Smooth muscle cell (in vitro differentiated cells): ENCODE results near the gene TMLHE. TPM values are rescaled to one million over a fixed set of nuclear protein-coding genes. Genes with fewer than 3 reads are reported as not detected.
"Not testable (repeated sequence)": the region's sequence is repeated elsewhere in the genome, so short reads cannot be mapped to it uniquely, and the experiment has no call there.

ENCODE experiments used
- DNase-seq: peaks from one replicate; lab custom pipeline; 2025; ENCODE audit not compliant: unreplicated experiment; lab: John Stamatoyannopoulos, UW
- H2AFZ ChIP-seq: fragments of 200-600 bp; sonication (generic); 2 replicates; pipeline ENCODE4 v1.6.0; 2016; ENCODE audit warnings: antibody characterized with exemption, low read depth, mild to moderate bottlenecking
- H3F3A ChIP-seq: fragments of 200-600 bp; sonication (generic); 2 replicates; pipeline ENCODE4 v1.6.0; 2017; ENCODE audit warnings: antibody characterized with exemption, low read depth
- H3K27ac ChIP-seq: fragments of 200-600 bp; sonication (generic); 2 replicates; pipeline ENCODE4 v1.5.1; 2016; ENCODE audit warnings: low read depth, mild to moderate bottlenecking
- H3K27me3 ChIP-seq: fragments of 200-600 bp; sonication (generic); 2 replicates; pipeline ENCODE4 v1.6.1; 2016; ENCODE audit warnings: low read depth, mild to moderate bottlenecking
- H3K36me3 ChIP-seq: fragments of 200-600 bp; sonication (generic); 2 replicates; pipeline ENCODE4 v1.5.1; 2016; ENCODE audit warnings: low read depth
- H3K4me1 ChIP-seq: fragments of 200-600 bp; sonication (generic); 2 replicates; pipeline ENCODE4 v1.5.1; 2016; ENCODE audit warnings: low read depth
- H3K4me2 ChIP-seq: fragments of 200-600 bp; sonication (generic); 2 replicates; pipeline ENCODE4 v1.6.0; 2016; ENCODE audit warnings: mild to moderate bottlenecking
- H3K4me3 ChIP-seq: fragments of 200-600 bp; sonication (generic); 2 replicates; pipeline ENCODE4 v1.5.1; 2016; ENCODE audit warnings: mild to moderate bottlenecking
- H3K79me2 ChIP-seq: fragments of 200-600 bp; sonication (generic); 2 replicates; pipeline ENCODE4 v1.6.0; 2016; ENCODE audit warnings: low read depth, mild to moderate bottlenecking
- H3K9ac ChIP-seq: fragments of 200-600 bp; sonication (generic); 2 replicates; pipeline ENCODE4 v1.6.0; 2016; ENCODE audit warnings: low read depth
- H3K9me3 ChIP-seq: fragments of 200-600 bp; sonication (generic); replicated peaks from 2 replicates; pipeline ENCODE4 v1.5.1; 2016; ENCODE audit warnings: low read depth
- H4K20me1 ChIP-seq: fragments of 200-600 bp; sonication (generic); 2 replicates; pipeline ENCODE4 v1.6.0; 2016; ENCODE audit warnings: low read depth
- WGBS: methylation state at CpG from one replicate; pipeline ENCODE4 v1.1.7; 2016; ENCODE audit warnings: low lambda C conversion rate; 5-methylcytosine and 5-hydroxymethylcytosine counted together
- polyA plus RNA-seq: library from polyadenylated mRNA; unstranded; fragments of >200 nt; fragmentation: Nextera tagmentation; extraction: Ambion mirVana; gene quantifications from 2 replicates; pipeline ENCODE4 v1.2.1, GENCODE V29; 2016
- total RNA-seq: library from RNA; depleted of rRNA; stranded (reverse); fragments of >200 nt; gene quantifications from 2 replicates; pipeline ENCODE4 v1.2.3, GENCODE V29; 2014
- TF ChIP-seq, protein P1 (sequence below): fragments of 200-600 bp; sonication (generic); IDR thresholded peaks from 2 replicates; pipeline ENCODE4 v1.5.1; 2017; ENCODE audit warnings: borderline replicate concordance, mild to moderate bottlenecking, antibody characterized with exemption; ENCODE audit not compliant: insufficient read depth, poor library complexity, severe bottlenecking

TMLHE gene
- total and polyA plus RNA-seq, 2 experiments from 2014 or later = 15.9 to 22.0 TPM

- DNase-seq = no peak
- H4K20me1 ChIP-seq = no peaks in the 10 kb centered on the region
- no peaks in the 10 kb centered on the region for H3K9me3 ChIP-seq
- H3K27ac ChIP-seq = no peak overlapping the region
- no peaks in the 10 kb centered on the region for H3F3A ChIP-seq
- H3K4me3 ChIP-seq = no peak overlapping the region
- no peak overlapping the region for H3K9ac ChIP-seq
- no peaks in the 10 kb centered on the region for H3K36me3 ChIP-seq
- H3K27me3 ChIP-seq = no peaks in the 10 kb centered on the region
- TF ChIP-seq, protein P1, sequence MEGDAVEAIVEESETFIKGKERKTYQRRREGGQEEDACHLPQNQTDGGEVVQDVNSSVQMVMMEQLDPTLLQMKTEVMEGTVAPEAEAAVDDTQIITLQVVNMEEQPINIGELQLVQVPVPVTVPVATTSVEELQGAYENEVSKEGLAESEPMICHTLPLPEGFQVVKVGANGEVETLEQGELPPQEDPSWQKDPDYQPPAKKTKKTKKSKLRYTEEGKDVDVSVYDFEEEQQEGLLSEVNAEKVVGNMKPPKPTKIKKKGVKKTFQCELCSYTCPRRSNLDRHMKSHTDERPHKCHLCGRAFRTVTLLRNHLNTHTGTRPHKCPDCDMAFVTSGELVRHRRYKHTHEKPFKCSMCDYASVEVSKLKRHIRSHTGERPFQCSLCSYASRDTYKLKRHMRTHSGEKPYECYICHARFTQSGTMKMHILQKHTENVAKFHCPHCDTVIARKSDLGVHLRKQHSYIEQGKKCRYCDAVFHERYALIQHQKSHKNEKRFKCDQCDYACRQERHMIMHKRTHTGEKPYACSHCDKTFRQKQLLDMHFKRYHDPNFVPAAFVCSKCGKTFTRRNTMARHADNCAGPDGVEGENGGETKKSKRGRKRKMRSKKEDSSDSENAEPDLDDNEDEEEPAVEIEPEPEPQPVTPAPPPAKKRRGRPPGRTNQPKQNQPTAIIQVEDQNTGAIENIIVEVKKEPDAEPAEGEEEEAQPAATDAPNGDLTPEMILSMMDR = no peak
- no peaks in the 10 kb centered on the region for H3K4me1 ChIP-seq
- H2AFZ ChIP-seq = no peak overlapping the region
- H3K4me2 ChIP-seq = no peak overlapping the region
- H3K79me2 ChIP-seq = no peaks in the 10 kb centered on the region
These were observed 107.5 kb downstream of the TMLHE start for GRCh38 chrX:155505296-155505695.

GRCh38 chrX:155495134-155495533 is 117.6 kb downstream of the TMLHE start:
- not testable (repeated sequence) for DNase-seq, H4K20me1 ChIP-seq, H3K27me3 ChIP-seq, H3K27ac ChIP-seq, H3F3A ChIP-seq, H3K9me3 ChIP-seq, H2AFZ ChIP-seq, H3K79me2 ChIP-seq, H3K9ac ChIP-seq, H3K4me1 ChIP-seq, H3K4me2 ChIP-seq, H3K4me3 ChIP-seq, H3K36me3 ChIP-seq
- no CpG with 5 or more reads among the region's 2 CpGs for WGBS

GRCh38 chrX:155491421-155491820 is 121.3 kb downstream of the TMLHE start:
- H3F3A ChIP-seq, DNase-seq, H3K9me3 ChIP-seq, H2AFZ ChIP-seq, H3K9ac ChIP-seq, H3K4me2 ChIP-seq, H3K27me3 ChIP-seq, H3K4me3 ChIP-seq, H3K79me2 ChIP-seq, H3K4me1 ChIP-seq, H4K20me1 ChIP-seq, H3K27ac ChIP-seq, H3K36me3 ChIP-seq: not testable (repeated sequence)
- WGBS = no CpG with 5 or more reads among the region's 3 CpGs

GRCh38 chrX:155477136-155477535 is 135.6 kb downstream of the TMLHE start:
- H3K4me3 ChIP-seq, H3K79me2 ChIP-seq, H2AFZ ChIP-seq, H3K9ac ChIP-seq, DNase-seq, H3K4me2 ChIP-seq, H3K27me3 ChIP-seq, H3K4me1 ChIP-seq, H3K36me3 ChIP-seq, H3K27ac ChIP-seq, H3F3A ChIP-seq, H3K9me3 ChIP-seq, H4K20me1 ChIP-seq: not testable (repeated sequence)
- no CpG with 5 or more reads among the region's 7 CpGs for WGBS

- H3K79me2 ChIP-seq, H3K27ac ChIP-seq, H3K4me2 ChIP-seq, H3K36me3 ChIP-seq, H3F3A ChIP-seq, DNase-seq, H4K20me1 ChIP-seq, H3K4me1 ChIP-seq, H3K4me3 ChIP-seq, H3K9ac ChIP-seq, H3K27me3 ChIP-seq, H3K9me3 ChIP-seq, H2AFZ ChIP-seq: not testable (repeated sequence)
- no CpG with 5 or more reads among the region's 9 CpGs for WGBS
These were observed 146.3 kb downstream of the TMLHE start for GRCh38 chrX:155466269-155466938.

- WGBS = no CpG with 5 or more reads among the region's 8 CpGs
- not testable (repeated sequence) for H2AFZ ChIP-seq
These were observed 152.3 kb downstream of the TMLHE start for GRCh38 chrX:155460501-155460900.

DNA sequence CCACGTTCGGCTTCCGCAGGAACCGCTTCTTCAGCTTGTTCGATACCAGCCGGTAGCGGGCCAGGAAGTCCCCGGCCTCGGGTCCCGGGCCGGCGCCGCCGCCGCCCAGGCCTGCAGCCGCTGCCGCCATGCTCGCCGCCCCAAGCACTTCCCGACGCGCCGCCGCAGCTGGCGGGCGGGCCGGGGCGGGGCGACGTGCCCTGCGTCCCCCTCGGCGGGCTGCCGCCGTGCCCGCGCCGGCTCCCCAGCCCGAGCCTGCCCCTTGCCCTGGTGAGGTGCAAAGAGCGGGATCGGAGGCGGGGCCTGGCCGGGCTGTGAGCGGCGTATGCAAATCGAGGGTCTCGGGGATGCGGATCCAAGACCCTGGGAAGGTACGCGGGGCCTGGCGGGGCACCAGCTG is 154.3 kb downstream of the TMLHE start, which contains the start of gene F8A3:
Gene F8A3 (minus strand): TSS at position 150 of the 400 bp plus-strand sequence. CDS start 20 bp downstream, at position 130.
- not testable (repeated sequence) for H3K36me3 ChIP-seq, H3K4me3 ChIP-seq, H3K27ac ChIP-seq, H3K9me3 ChIP-seq, H3K9ac ChIP-seq, DNase-seq, H3K4me2 ChIP-seq, H3F3A ChIP-seq, H4K20me1 ChIP-seq, H3K4me1 ChIP-seq, H2AFZ ChIP-seq, H3K27me3 ChIP-seq, H3K79me2 ChIP-seq
- no CpG with 5 or more reads among the region's 51 CpGs for WGBS

More at GRCh38 chrX:155460501-155460900, 152.3 kb downstream of the TMLHE start:
- H3K36me3 ChIP-seq, H3K27me3 ChIP-seq, H3K4me3 ChIP-seq, H3K4me2 ChIP-seq, H3K27ac ChIP-seq, H3K4me1 ChIP-seq, H3F3A ChIP-seq, H3K9ac ChIP-seq, DNase-seq, H3K79me2 ChIP-seq, H4K20me1 ChIP-seq, H3K9me3 ChIP-seq: not testable (repeated sequence)

- H3K9me3 ChIP-seq = not testable (repeated sequence)
These were observed 154.8 kb downstream of the TMLHE start for GRCh38 chrX:155457761-155458447.

More at GRCh38 chrX:155457761-155458447, 154.8 kb downstream of the TMLHE start:
- not testable (repeated sequence) for H3K4me3 ChIP-seq, H3K27ac ChIP-seq, H3K27me3 ChIP-seq, DNase-seq, H4K20me1 ChIP-seq, H3K9ac ChIP-seq, H2AFZ ChIP-seq, H3K4me1 ChIP-seq, H3F3A ChIP-seq, H3K36me3 ChIP-seq, H3K79me2 ChIP-seq, H3K4me2 ChIP-seq
- WGBS = no CpG with 5 or more reads among the region's 97 CpGs
